ENCODE results near the gene STMN1.
A peak's percentile ranks its signal among the peaks of the same experiment; 100 is the strongest.

The STMN1 gene

GRCh38 chr1:25891606-25892005 is 14.6 kb downstream of the STMN1 start:
- DNase-seq, result no peak

DNA sequence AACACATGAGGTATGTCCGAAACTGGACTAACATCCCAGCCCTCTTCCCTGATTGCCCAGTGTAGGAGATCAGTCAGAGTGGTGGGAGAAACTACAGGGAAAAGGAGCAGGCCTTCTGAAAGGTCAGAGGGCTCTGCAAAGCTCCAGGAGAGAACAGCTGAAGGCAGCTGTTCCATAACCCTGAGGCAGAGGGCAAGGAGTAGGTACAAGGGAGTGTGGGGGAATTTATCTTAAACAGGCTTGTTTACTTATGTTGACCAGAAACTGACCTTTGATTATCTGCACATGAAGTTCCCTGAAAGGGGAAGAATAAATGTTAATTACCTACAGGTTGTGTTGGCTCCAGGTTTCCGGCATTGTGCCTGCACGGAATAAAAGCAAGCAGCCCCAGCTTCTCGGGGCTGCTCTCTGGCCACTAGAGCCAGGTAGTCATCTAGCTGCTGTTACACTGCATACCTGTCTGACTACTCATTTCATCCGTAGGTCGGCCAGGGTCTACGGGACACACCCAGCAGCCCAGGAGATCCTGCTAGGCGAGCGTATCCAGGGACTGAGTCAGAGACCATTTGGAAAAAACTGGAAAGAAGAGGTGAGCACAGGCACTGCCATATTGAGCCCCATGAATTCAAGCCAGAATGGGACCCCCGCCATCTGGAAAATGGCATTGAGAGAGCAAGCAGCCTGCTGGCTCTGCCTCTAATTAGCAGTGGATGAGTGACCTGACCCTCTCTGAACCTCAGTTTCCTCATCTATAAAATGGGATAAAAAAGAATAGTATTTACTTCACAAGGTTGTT is 15.8 kb downstream of the STMN1 start:
- DNase-seq, result no peak

DNA sequence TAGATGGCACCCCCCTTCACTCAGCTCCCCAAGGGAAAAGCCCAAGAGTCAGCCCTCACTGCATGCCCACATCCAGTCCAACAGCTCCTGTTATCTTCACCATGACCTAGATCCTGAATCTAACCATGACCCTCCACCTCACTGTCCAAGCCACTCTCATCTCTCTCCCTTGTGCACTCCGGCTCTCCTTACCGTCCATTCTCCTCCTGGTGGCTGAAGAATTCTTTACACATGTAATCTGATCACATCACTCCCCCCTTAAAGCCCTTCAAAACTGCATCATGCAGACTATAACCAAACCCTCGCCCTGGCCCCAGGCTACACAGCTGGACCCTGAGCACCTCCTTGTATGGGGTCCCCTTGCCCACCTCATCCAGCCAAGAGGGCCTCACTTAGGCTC is 16.7 kb downstream of the STMN1 start:
- DNase-seq, result peak; percentile 91

- no peak for DNase-seq
These were observed 17.7 kb downstream of the STMN1 start for GRCh38 chr1:25888426-25888987.

DNA sequence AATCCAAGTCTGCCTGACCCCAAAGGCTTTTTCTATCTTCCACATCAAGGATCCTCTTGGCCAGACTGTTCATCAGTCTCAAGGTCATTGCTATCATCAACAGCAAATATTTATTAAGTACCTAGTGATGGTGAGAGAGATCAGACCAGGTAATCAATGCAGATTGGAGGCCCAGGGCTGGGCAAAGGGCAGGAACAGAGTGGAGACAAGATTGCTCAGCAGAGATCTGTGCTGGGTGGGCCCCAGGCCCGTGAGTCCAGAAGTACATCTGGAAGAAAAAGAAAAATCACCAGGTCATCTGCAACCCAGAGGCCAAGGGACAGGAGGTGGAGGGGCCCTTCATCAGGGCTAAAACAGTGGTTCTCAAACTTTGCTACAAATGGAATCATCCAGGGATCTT is 20.6 kb downstream of the STMN1 start:
- DNase-seq, result no peak

GRCh38 chr1:25881266-25881665 is 25.0 kb downstream of the STMN1 start:
- DNase-seq, result no peak

DNA sequence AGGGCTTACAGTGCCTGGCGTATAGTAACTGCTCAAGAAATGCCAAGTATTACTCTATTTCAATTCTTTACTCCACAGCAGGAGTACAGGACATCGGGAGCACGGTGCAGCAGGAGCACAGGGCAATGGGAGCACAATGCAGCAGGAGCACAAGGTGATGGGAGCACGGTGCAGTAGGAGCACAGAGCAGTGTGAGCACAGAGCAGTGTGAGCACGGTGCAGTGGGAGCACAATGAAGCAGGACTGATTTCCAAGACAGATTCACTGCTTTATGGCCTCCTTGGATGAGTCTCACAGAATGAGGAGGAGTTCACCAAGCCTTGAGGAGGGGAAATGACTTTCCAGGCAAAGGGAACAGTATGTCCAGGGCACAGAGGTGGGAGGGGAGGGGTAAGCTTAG is 25.7 kb downstream of the STMN1 start:
- no peak for DNase-seq

- DNase-seq, result no peak
These were observed 26.5 kb downstream of the STMN1 start for GRCh38 chr1:25879675-25880074.

DNA sequence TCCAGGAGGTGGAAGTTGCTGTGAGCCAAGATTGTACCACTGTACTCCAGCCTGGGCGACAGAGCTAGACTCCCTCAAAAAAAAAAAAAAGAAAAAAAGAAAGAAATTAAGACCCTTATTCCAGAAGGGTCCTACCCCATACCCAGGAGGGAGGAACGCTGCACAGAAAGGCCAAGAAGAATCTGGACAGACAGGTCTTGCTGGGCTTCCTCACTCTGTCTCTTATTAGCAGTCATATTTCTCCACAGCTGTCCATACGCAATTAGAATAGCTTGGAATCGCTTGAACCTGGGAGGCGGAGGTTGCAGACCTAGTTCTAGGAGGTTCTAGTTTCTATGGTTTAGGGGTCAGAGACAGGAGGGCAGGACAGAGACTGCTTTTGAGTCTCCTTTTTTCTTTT is 27.5 kb downstream of the STMN1 start:
- no peak for DNase-seq

- DNase-seq, result no peak
These were observed 29.1 kb downstream of the STMN1 start for GRCh38 chr1:25877155-25877554.

GRCh38 chr1:25876693-25877077 is 29.5 kb downstream of the STMN1 start:
- DNase-seq, result no peak

DNA sequence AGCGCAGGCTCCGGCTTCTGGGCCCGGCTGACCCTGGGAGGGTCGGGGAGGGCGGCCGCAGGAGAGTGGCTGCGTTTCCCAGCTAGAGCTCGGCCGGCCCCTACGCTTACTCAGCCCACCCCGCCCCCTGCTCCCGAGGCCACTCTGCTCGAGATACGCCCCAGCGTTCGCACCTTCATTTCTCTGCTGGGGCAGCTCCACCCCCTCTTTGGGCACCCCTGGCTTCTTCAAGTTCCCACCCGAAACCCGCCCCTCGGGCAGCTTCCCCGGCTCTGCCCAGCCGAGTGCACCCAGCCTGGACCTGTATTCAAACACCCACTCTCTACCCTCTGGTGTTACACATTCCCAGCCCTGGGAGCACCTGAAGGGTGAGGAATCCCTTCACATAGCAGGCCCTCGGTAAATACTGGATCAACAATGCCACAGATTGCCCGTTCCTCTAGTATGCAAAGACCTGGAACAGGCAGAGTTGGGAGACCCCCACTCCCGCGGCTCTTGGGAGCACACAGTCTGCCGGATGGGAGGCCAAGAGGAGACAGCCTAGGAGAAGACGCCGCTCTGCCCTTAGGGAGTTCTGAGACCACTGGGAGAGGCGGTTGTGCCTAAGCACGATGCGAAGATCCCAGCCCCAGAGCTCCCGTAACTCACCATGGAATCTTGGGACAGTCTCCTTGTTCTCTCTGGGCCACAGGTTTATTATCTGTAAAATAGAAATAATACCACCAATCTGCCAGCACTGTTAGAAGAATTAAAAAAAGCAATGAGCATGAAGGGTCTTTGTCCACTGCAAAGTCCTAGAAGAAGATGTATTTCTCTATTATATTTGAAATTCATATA is 30.1 kb downstream of the STMN1 start:
- DNase-seq, result no peak

- peak; percentile 73 for DNase-seq
These were observed 30.9 kb downstream of the STMN1 start, which contains the start of gene PAQR7 for GRCh38 chr1:25875154-25875855. Gene PAQR7 (minus strand): TSS chr1:25875708. CDS start chr1:25863839, 11,869 bp downstream.

DNA sequence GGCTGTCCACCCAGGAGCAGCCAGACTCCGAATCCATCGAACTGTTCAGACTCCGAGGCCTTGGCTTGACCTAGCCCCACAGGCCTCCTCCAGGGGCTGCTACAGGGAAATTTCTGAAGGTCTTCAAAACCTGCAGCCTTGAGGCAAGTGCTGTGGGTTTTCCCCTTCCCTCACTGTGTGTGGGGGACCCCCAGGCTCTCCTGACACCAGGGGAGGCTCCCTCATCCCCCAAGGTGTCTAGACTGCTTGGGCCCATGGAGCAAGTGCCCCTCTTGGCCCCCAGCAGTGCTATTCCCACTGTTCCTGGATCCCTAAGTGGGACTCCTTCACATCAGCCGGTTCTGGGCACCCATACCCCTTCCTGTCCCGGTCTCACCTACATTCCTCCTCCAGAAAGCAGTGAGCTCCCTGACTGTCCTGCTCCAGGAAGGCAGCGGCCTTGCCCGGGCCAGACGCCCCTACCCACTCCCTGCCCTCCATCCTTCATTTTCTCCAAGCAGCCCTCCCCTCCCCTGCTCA is 31.5 kb downstream of the STMN1 start:
- no peak for DNase-seq

DNA sequence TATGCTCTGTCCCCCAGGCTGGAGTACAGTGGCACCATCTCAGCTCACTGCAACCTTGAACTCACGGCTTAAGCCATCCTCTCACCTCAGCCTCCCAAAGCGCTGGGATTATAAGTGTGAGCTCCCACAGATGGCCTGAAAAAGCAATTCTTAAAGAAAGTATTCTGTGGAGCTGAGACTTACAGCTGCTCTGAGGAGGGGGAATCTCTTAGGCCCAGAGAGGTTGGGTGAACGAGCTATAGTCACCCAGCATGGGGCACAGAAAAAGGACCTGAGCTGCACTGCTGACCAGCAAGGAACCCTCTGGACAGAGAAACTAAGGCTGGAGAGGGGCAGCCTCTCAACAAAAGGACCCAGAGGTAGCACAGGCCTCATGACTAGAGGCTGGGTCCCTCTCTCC is 32.0 kb downstream of the STMN1 start:
- DNase-seq, result no peak

DNA sequence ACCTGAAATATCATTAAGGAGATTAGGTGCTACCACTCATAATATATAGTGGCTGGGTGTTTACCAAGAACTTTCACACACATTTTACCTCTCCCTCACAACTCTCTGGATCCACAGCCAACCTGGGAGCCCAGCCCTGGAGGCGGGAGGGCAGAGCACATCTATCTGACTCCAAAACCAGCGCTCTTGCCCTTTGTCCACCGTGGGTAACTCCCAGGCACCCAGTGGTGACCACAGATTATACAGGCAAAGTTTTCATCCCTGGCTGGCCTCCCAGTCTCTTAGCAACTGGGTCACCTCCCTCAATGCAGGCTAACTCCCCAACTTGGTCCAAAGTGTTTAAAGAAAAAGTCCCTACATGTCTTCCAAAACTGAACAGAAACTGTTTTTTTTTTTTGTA is 33.1 kb downstream of the STMN1 start:
- no peak for DNase-seq

DNA sequence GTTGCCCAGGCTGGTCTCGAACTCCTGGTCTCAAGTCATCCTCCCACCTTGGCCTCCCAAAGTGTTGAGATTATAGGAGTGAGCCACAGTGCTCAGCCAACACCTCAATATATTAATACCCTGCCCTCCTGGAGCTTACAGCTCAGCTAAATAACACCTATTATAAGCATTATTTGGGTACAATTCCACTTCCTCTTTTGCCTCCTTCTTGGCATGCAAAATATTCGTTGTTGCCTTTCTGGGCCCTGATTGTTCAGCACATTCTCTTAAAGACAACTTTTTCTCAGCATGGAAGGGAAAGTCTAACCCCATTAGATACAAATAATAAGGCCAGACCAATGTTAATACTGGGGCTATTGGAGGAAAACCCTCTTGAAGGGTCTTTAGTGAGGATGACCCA is 33.5 kb downstream of the STMN1 start:
- DNase-seq, result no peak

- no peak for DNase-seq
These were observed 34.3 kb downstream of the STMN1 start for GRCh38 chr1:25871704-25872494.

DNA sequence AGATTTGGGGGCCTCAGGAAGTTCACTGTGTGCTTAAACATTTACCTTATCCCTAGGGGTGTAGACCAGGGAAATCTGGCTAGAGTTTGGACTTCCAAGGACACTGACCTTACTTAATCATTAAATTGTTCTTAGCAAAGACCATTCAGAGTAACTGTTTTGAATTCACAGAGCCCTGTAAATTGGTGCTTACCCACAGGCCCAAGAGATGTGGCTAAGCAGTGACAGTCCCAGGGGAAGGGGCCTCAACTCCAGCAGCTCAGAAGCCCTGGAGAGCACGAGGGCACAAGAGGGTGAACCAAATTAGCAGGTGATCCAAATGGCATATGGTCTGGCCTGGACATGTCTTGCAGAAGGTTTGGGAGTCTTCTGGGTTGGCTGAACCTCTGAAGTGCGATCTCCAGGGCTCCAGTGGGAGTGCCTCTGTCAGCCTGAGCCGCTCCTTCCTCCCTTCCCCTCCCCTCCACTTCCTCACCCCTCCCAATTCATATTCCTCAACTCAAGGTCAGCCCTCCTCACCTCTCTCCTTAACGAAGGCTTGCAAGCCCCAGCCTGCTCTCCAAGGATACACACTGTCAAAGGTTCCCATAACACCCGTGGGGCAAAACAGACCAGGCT is 35.0 kb downstream of the STMN1 start:
- no peak for DNase-seq

DNA sequence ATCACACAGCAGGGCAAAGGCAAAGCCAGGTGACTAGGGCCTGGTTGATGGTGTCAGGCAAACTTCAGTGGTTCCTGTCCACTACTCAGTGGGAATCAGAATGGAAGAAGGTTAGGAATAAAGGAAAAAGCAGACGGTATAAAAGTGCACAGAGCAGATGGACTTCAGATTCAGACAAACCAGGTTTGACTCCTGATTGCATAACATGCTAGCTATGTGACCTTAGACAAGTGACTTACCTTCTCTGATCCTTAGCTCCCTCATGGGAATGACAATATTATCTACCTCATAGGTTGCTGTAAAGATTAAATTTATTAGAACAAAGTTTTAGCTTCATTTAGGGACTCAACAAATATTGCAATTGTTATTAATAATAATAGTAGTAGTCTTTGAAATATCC is 35.6 kb downstream of the STMN1 start:
- DNase-seq, result no peak

DNA sequence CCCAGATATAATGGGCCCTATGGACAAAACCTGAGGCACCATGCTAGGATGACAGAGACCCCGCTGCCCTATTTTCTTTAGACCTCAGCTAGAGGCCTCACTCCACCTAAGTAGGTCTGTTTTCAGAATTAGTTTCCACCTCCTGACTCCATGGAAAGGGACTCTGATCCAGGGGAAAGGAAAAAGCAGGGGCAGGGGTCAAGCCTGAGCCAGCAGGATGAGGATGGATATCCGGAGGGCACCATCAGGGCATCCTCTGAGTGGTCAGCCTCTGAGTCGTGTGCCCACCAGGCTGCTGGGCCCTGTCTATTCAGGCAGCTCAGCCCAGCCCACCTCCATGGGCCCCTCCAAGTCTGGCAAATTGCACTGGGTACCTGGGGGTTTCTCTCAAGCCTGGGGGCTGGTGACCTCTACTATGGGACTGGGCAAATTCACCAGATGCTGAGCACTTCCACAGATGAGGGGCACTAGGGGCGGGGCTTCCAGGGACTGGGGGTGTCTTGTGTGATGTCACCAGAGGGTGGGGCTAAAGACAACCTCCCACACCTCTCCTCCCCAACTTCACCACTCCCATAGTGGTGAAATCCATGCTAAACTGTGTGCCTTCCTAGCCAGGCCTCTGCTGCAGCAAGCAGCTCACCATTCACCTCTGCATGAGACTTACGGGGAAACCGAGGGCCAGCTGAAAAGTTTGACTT is 36.2 kb downstream of the STMN1 start:
- no peak for DNase-seq
